MM.1S (cell line): ENCODE results near the gene ZKSCAN4.

Experiments used
- DNase-seq: peaks from one replicate; pipeline ENCODE4 v3.0.0-alpha.2; 2015
- H2AFZ ChIP-seq: fragments of 300-600 bp; sonication (generic); 2 replicates; pipeline ENCODE4 v1.6.0; 2016; ENCODE audit warnings: antibody characterized with exemption, low read length
- H3F3A ChIP-seq: fragments of 300-600 bp; sonication (generic); 2 replicates; pipeline ENCODE4 v1.6.1; 2016; ENCODE audit warnings: mild to moderate bottlenecking, antibody characterized with exemption, low read length, moderate library complexity, mixed read lengths; ENCODE audit not compliant: insufficient read depth
- H3K27ac ChIP-seq: fragments of 300-600 bp; sonication (generic); 2 replicates; pipeline ENCODE4 v1.5.1; 2016; ENCODE audit warnings: mild to moderate bottlenecking, low read length
- H3K27me3 ChIP-seq: fragments of 300-600 bp; sonication (generic); replicated peaks from 2 replicates; pipeline ENCODE4 v1.6.0; 2016; ENCODE audit warnings: low read length; ENCODE audit not compliant: insufficient read depth
- H3K36me3 ChIP-seq: fragments of 300-600 bp; sonication (generic); replicated peaks from 2 replicates; pipeline ENCODE4 v1.6.1; 2016; ENCODE audit warnings: mild to moderate bottlenecking, low read length, mixed read lengths; ENCODE audit not compliant: insufficient read depth
- H3K4me1 ChIP-seq: fragments of 300-600 bp; sonication (generic); 2 replicates; pipeline ENCODE4 v1.6.1; 2016; ENCODE audit warnings: low read length, mixed read lengths
- H3K4me2 ChIP-seq: fragments of 300-600 bp; sonication (generic); 2 replicates; pipeline ENCODE4 v1.6.0; 2016; ENCODE audit warnings: low read depth, low read length
- H3K4me3 ChIP-seq: fragments of 300-600 bp; sonication (generic); 2 replicates; pipeline ENCODE4 v1.5.1; 2016; ENCODE audit warnings: low read length, mixed read lengths
- H3K79me2 ChIP-seq: fragments of 300-600 bp; sonication (generic); 2 replicates; pipeline ENCODE4 v1.6.1; 2016; ENCODE audit warnings: mixed run types, low read length, mixed read lengths
- H3K9ac ChIP-seq: fragments of 300-600 bp; sonication (generic); 2 replicates; pipeline ENCODE4 v1.6.1; 2016; ENCODE audit warnings: low read length, mixed read lengths
- H3K9me2 ChIP-seq: fragments of 300-600 bp; sonication (generic); replicated peaks from 2 replicates; pipeline ENCODE4 v1.6.1; 2016; ENCODE audit warnings: mild to moderate bottlenecking, low read length, mixed read lengths; ENCODE audit not compliant: insufficient read depth
- H3K9me3 ChIP-seq: fragments of 300-600 bp; sonication (generic); replicated peaks from 2 replicates; pipeline ENCODE4 v1.6.1; 2016; ENCODE audit warnings: mild to moderate bottlenecking, low read length, mixed read lengths; ENCODE audit not compliant: insufficient read depth
- H4K20me1 ChIP-seq: fragments of 300-600 bp; sonication (generic); 2 replicates; pipeline ENCODE4 v1.6.1; 2016; ENCODE audit warnings: mild to moderate bottlenecking, low read length, moderate library complexity, mixed read lengths; ENCODE audit not compliant: insufficient read depth
- CTCF ChIP-seq: fragments of 300-600 bp; sonication (generic); IDR thresholded peaks from 2 replicates; pipeline ENCODE4 v1.5.1; 2016; ENCODE audit warnings: antibody characterized with exemption, low read length, mixed read lengths
- EZH2 ChIP-seq: fragments of 300-600 bp; sonication (generic); optimal IDR thresholded peaks from 2 replicates; pipeline ENCODE3; 2017; ENCODE audit warnings: low read depth, mild to moderate bottlenecking, antibody characterized with exemption, low read length, mixed read lengths
- EZH2phosphoT487 ChIP-seq: fragments of 300-600 bp; sonication (generic); IDR thresholded peaks from 2 replicates; pipeline ENCODE4 v1.6.1; 2018; ENCODE audit warnings: antibody characterized with exemption, low read length

The ZKSCAN4 gene

GRCh38 chr6:28213213-28213523, 38.9 kb downstream of the ZKSCAN4 start:
- no peak overlapping the region for H2AFZ ChIP-seq
- TF ChIP-seq CTCF (no peak), EZH2 (no peak), EZH2phosphoT487 (no peak)
- H3K36me3 ChIP-seq: no peaks in the 10 kb centered on the region
- DNase-seq: no peak
- H3F3A ChIP-seq: peaks cover 18% of the 10 kb centered on the region
- H4K20me1 ChIP-seq: no peaks in the 10 kb centered on the region
- H3K4me3 ChIP-seq: peak overlapping the region; percentile 78
- H3K9me3 ChIP-seq: no peaks in the 10 kb centered on the region
- no peak overlapping the region; the same call in 1 of the 2 replicates for H3K9ac ChIP-seq
- H3K4me2 ChIP-seq: peak overlapping the region; percentile 89
- no peak overlapping the region for H3K27ac ChIP-seq
- H3K9me2 ChIP-seq: no peaks in the 10 kb centered on the region
- peaks cover 26% of the 10 kb centered on the region for H3K27me3 ChIP-seq
- peaks cover 2% of the 10 kb centered on the region; the same call in 1 of the 2 replicates for H3K4me1 ChIP-seq
- H3K79me2 ChIP-seq: no peaks in the 10 kb centered on the region

DNA sequence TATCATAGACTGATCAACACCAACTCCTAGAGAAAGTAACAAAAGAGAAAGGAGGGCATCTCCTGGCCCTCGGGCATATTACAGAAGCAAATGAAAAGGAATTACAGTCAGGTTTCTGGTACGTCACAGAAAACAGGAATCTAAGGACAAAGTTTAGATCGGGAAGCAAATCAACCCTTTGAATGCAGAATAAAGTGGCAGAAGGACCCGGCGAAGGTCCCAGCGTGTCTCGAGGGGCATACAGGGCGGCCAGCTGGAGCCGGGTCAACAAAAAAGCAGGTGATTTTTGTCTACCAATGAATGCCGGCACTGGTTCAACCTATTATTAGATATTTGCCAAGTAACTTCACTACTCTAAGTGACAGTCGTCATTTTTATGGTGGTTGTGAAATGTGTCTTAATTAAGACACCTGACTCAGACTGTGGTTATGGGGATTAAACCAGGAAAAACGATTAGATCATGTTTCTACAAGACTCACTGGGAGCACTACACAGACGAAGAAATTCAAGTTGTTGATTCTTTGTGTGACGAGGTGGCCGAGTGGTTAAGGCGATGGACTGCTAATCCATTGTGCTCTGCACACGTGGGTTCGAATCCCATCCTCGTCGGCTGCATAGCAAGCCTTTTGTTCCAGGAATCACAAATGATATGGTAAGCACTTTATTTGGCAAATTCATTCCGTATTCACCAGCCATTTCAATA, 39.4 kb downstream of the ZKSCAN4 start:
- Histone ChIP-seq H3K4me1 (peaks cover 4% of the 10 kb centered on the region; the same call in 1 of the 2 replicates), H3K27ac (peak overlapping the region; percentile 24; the same call in 1 of the 2 replicates), H2AFZ (peak overlapping the region; percentile 75), H3K9ac (peak overlapping the region; percentile 52; the same call in 1 of the 2 replicates), H3F3A (peaks cover 18% of the 10 kb centered on the region), H3K4me3 (peak overlapping the region; percentile 78), H3K4me2 (peak overlapping the region; percentile 89), H3K36me3 (no peaks in the 10 kb centered on the region), H3K9me3 (no peaks in the 10 kb centered on the region), H3K79me2 (no peaks in the 10 kb centered on the region), H4K20me1 (no peaks in the 10 kb centered on the region), H3K9me2 (no peaks in the 10 kb centered on the region), H3K27me3 (peaks cover 30% of the 10 kb centered on the region)
- DNase-seq: peak; percentile 78
- TF ChIP-seq EZH2: no peak
- no peak for TF ChIP-seq EZH2phosphoT487
- peak; percentile 32 for TF ChIP-seq CTCF

- Histone ChIP-seq H3K27me3 (peaks cover 35% of the 10 kb centered on the region), H3F3A (peaks cover 18% of the 10 kb centered on the region), H3K9me2 (no peaks in the 10 kb centered on the region), H3K4me1 (peaks cover 4% of the 10 kb centered on the region; the same call in 1 of the 2 replicates), H3K9me3 (no peaks in the 10 kb centered on the region), H3K36me3 (no peaks in the 10 kb centered on the region), H3K27ac (peak overlapping the region; percentile 24; the same call in 1 of the 2 replicates), H4K20me1 (no peaks in the 10 kb centered on the region), H3K4me3 (peak overlapping the region; percentile 78), H3K79me2 (no peaks in the 10 kb centered on the region), H3K9ac (peak overlapping the region; percentile 52; the same call in 1 of the 2 replicates), H2AFZ (peak overlapping the region; percentile 75), H3K4me2 (peak overlapping the region; percentile 89)
- no peak for DNase-seq
- no peak for TF ChIP-seq EZH2
- TF ChIP-seq EZH2phosphoT487: no peak
- no peak for TF ChIP-seq CTCF
These were observed 40.1 kb downstream of the ZKSCAN4 start for GRCh38 chr6:28211840-28212509.
